K562 (cell line): Measurements from ENCODE around the gene ST6GALNAC6. TPM values are rescaled to one million over a fixed set of nuclear protein-coding genes. Genes with fewer than 3 reads are reported as not detected.

Experiments used
- FOXK2 ChIP-seq, 2 experiments: fragments of 450-650 bp; IDR thresholded peaks in 1 of 2; conservative IDR thresholded peaks in 1 of 2; 2 replicates each; pipeline ENCODE4 v1.6.1; 2016; ENCODE audit warnings: low read depth in 2 of 2, mild to moderate bottlenecking in 1 of 2
- GMEB1 ChIP-seq: fragments of 250-450 bp; sonication (Bioruptor Pico); IDR thresholded peaks from 2 replicates; pipeline ENCODE4 v1.4.0; 2020; ENCODE audit warnings: mild to moderate bottlenecking
- NFXL1 ChIP-seq: fragments of 450-650 bp; formaldehyde crosslinking; IDR thresholded peaks from 2 replicates; pipeline ENCODE4 v1.4.0; 2021; ENCODE audit warnings: mild to moderate bottlenecking
- SAFB2 ChIP-seq: fragments of 200-400 bp; formaldehyde crosslinking; IDR thresholded peaks from 2 replicates; pipeline ENCODE4 v1.6.1; 2018; ENCODE audit warnings: borderline replicate concordance, low read length, low read depth, moderate library complexity; ENCODE audit not compliant: severe bottlenecking
- SMAD1 ChIP-seq: fragments of 150-350 bp; IDR thresholded peaks from 2 replicates; pipeline ENCODE4 v1.6.1; 2014; ENCODE audit warnings: low read length, low read depth; ENCODE audit not compliant: partially characterized antibody
- SMAD3 ChIP-seq: fragments of 450-650 bp; formaldehyde crosslinking; conservative IDR thresholded peaks from 2 replicates; pipeline ENCODE4 v1.4.0; 2020; ENCODE audit warnings: mild to moderate bottlenecking
- ZNF511 ChIP-seq: sonication (generic); formaldehyde crosslinking; IDR thresholded peaks from 2 replicates; pipeline ENCODE4 v1.8.0; 2022; ENCODE audit warnings: mild to moderate bottlenecking, missing genetic modification reagents
- polyA plus RNA-seq, 8 experiments: library from polyadenylated mRNA; depleted of rRNA in 4 of 8; stranded (reverse) in 5 of 8; unstranded in 3 of 8; fragments of >200 nt; fragmentation: Nextera tagmentation in 2 of 8; fragmentation: Illumina TruSeq in 1 of 8; extraction: Ambion mirVana in 2 of 8; extraction: Trizol in 1 of 8; gene quantifications; 2 replicates each; pipeline versions ENCODE4 v1.2.1 to v1.2.3, GENCODE V29; 2011 to 2014; ENCODE audit warnings: inconsistent platforms in 1 of 8, missing spikeins in 1 of 8
- total RNA-seq, 7 experiments: library from RNA; depleted of rRNA in 6 of 7; stranded (reverse); fragments of >200 nt in 6 of 7; fragmentation: Illumina TruSeq in 2 of 7; extraction: Trizol in 2 of 7; gene quantifications; 2 replicates each; pipeline versions ENCODE4 v1.2.1 to v1.2.3, GENCODE V29; 2011 to 2021; ENCODE audit warnings: low replicate concordance in 1 of 7
- TF ChIP-seq, protein P1 (sequence below): fragments of 450-650 bp; IDR thresholded peaks from 2 replicates; pipeline ENCODE4 v1.6.1; 2016; ENCODE audit warnings: mild to moderate bottlenecking, moderate library complexity

Gene ST6GALNAC6
- total and polyA plus RNA-seq, 9 of the 15 experiments (the other 6 are each of a cell fraction or from before 2014, with no cell fraction given), result 0.13 to 23.0 (median 14.5) TPM

DNA sequence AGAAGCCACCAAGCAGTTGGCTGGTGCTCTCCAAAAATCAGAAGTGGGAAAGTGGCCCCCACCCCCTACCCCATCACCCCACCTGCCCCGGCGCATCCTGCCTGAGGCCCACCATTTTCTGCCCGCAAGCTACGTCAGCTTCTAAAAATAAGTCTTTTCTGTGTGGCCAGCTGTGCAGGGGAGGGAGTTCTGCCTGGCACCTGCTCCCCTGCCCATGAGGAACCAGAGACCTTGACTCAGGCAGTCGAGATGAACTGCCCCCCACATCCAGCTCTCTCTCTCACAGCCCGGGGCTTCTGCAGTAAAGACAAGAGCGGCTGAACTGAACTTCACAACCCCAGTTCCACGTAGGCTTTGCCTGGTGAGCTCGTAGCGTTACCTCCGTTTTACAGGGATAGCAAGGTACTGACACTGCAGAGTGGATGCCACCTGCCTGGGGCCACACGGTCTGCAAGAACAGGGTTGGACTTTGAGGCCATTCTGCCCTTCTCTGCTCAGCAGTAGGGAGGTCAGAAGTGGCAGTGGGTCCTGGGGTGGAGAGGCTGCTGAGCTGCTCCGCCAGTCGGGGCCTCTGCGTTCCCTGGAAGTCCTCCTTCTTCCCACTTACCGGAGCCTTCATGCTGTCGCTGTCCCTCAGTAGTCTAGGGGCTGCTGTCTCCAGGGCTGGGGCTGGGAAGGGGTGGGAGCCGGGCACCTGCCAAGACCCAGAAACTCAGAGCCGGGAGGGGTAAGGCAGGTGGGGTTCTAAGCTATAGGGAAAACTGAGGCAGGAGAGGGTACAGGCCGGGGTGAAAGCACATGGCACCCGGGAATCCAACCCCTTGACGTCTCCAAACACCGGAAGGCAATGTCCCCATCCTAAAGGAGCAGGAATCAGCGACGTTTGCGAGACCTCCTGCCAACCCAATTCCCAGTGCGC is 16.7 kb upstream of the ST6GALNAC6 start (continued):
- TF ChIP-seq, protein P1, sequence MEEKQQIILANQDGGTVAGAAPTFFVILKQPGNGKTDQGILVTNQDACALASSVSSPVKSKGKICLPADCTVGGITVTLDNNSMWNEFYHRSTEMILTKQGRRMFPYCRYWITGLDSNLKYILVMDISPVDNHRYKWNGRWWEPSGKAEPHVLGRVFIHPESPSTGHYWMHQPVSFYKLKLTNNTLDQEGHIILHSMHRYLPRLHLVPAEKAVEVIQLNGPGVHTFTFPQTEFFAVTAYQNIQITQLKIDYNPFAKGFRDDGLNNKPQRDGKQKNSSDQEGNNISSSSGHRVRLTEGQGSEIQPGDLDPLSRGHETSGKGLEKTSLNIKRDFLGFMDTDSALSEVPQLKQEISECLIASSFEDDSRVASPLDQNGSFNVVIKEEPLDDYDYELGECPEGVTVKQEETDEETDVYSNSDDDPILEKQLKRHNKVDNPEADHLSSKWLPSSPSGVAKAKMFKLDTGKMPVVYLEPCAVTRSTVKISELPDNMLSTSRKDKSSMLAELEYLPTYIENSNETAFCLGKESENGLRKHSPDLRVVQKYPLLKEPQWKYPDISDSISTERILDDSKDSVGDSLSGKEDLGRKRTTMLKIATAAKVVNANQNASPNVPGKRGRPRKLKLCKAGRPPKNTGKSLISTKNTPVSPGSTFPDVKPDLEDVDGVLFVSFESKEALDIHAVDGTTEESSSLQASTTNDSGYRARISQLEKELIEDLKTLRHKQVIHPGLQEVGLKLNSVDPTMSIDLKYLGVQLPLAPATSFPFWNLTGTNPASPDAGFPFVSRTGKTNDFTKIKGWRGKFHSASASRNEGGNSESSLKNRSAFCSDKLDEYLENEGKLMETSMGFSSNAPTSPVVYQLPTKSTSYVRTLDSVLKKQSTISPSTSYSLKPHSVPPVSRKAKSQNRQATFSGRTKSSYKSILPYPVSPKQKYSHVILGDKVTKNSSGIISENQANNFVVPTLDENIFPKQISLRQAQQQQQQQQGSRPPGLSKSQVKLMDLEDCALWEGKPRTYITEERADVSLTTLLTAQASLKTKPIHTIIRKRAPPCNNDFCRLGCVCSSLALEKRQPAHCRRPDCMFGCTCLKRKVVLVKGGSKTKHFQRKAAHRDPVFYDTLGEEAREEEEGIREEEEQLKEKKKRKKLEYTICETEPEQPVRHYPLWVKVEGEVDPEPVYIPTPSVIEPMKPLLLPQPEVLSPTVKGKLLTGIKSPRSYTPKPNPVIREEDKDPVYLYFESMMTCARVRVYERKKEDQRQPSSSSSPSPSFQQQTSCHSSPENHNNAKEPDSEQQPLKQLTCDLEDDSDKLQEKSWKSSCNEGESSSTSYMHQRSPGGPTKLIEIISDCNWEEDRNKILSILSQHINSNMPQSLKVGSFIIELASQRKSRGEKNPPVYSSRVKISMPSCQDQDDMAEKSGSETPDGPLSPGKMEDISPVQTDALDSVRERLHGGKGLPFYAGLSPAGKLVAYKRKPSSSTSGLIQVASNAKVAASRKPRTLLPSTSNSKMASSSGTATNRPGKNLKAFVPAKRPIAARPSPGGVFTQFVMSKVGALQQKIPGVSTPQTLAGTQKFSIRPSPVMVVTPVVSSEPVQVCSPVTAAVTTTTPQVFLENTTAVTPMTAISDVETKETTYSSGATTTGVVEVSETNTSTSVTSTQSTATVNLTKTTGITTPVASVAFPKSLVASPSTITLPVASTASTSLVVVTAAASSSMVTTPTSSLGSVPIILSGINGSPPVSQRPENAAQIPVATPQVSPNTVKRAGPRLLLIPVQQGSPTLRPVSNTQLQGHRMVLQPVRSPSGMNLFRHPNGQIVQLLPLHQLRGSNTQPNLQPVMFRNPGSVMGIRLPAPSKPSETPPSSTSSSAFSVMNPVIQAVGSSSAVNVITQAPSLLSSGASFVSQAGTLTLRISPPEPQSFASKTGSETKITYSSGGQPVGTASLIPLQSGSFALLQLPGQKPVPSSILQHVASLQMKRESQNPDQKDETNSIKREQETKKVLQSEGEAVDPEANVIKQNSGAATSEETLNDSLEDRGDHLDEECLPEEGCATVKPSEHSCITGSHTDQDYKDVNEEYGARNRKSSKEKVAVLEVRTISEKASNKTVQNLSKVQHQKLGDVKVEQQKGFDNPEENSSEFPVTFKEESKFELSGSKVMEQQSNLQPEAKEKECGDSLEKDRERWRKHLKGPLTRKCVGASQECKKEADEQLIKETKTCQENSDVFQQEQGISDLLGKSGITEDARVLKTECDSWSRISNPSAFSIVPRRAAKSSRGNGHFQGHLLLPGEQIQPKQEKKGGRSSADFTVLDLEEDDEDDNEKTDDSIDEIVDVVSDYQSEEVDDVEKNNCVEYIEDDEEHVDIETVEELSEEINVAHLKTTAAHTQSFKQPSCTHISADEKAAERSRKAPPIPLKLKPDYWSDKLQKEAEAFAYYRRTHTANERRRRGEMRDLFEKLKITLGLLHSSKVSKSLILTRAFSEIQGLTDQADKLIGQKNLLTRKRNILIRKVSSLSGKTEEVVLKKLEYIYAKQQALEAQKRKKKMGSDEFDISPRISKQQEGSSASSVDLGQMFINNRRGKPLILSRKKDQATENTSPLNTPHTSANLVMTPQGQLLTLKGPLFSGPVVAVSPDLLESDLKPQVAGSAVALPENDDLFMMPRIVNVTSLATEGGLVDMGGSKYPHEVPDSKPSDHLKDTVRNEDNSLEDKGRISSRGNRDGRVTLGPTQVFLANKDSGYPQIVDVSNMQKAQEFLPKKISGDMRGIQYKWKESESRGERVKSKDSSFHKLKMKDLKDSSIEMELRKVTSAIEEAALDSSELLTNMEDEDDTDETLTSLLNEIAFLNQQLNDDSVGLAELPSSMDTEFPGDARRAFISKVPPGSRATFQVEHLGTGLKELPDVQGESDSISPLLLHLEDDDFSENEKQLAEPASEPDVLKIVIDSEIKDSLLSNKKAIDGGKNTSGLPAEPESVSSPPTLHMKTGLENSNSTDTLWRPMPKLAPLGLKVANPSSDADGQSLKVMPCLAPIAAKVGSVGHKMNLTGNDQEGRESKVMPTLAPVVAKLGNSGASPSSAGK, result peak; percentile 52; the same call in 1 of the 2 replicates
- no peak for TF ChIP-seq SAFB2
- TF ChIP-seq SMAD1, result no peak
- TF ChIP-seq GMEB1 (CRISPR knock-in tag), result no peak
- no peak for TF ChIP-seq FOXK2 (conservative IDR thresholded peaks at IDR 0.05 in 1 of 2, IDR thresholded peaks at IDR 0.05 in 1 of 2; ENCODE audit: low read depth in 2 of 2)
- TF ChIP-seq SMAD3 (CRISPR knock-in tag), result no peak
- TF ChIP-seq ZNF511, result peak; percentile 57; the same call in 1 of the 2 replicates
- no peak for TF ChIP-seq NFXL1 (CRISPR knock-in tag)
